KBM-7 (cell line): ENCODE measurements around the gene FAM50A.

Source experiments
- DNase-seq: peaks from one replicate; pipeline ENCODE4 v3.0.0-alpha.2; 2015
- in situ Hi-C: fragments of 300-500 bp; cut with MboI; formaldehyde crosslinking; loops from 2 replicates; pipeline ENCODE4 v1.14.3; 2020; ENCODE audit warnings: low sequenced_read_pairs, low pct_unique_long_range_greater_than_20kb, mixed read lengths

Gene FAM50A

DNA sequence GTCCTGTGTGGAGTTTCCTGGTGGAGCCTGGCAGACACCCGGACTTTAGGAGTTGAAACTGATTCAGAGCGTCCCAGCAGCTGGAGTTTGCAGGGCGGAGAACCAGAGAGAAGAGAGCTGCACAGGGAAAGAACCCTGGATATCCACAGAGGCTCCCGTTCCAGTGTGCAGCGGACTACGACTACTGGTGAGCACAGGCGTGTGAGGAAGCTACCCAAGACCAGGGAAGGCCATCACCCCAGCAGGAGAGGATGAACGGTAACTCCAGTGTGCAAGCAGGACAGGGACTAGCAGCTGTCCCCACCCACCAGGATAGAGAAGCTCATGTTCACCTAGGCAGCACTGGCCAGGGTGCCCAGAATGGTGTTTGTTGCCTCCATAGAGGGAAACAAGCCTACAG, 32.9 kb downstream of the FAM50A start:
- in situ Hi-C loops = no loop called here
- DNase-seq = no peak

DNA sequence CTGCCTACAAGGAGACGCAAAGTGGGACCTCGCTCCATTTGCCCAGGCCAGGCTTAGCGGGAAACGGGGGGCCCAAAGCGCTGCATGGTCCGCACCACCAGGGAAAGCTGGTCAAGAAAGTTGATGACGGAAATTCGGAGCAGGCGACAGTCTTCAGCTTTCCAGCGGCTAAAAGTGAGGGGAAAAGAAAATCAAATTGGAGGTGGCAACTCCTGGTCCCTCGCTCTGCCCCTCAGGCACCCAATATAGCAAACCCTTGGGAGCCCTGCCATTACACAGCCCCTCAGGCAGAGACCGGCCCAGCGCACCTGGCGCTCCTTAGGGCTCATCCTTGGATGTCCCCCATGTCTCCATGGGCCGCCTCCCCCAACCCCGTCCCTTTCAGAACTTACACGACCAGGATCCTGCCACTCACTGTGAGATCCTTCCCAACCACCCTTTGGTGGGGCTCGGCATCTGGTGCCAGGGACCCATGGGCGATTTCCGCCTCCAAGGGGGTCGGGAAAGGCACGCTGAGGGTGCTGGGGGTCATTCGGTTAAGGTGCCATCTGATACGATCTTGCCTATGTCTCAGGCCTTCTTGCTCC, 34.0 kb downstream of the FAM50A start:
- in situ Hi-C loops = no loop called here
- DNase-seq = no peak

- in situ Hi-C loops = no loop called here
These were observed 35.0 kb downstream of the FAM50A start, which contains the start of gene LAGE3 for GRCh38 chrX:154478728-154479622. Gene LAGE3 (minus strand): TSS chrX:154479281. CDS start chrX:154478915, 366 bp downstream.

GRCh38 chrX:154481195-154481594, 37.3 kb downstream of the FAM50A start:
- no peak for DNase-seq
- in situ Hi-C loops = no loop called here

More at GRCh38 chrX:154478728-154479622, 35.0 kb downstream of the FAM50A start, which contains the start of gene LAGE3:
- peak; percentile 97 for DNase-seq

DNA sequence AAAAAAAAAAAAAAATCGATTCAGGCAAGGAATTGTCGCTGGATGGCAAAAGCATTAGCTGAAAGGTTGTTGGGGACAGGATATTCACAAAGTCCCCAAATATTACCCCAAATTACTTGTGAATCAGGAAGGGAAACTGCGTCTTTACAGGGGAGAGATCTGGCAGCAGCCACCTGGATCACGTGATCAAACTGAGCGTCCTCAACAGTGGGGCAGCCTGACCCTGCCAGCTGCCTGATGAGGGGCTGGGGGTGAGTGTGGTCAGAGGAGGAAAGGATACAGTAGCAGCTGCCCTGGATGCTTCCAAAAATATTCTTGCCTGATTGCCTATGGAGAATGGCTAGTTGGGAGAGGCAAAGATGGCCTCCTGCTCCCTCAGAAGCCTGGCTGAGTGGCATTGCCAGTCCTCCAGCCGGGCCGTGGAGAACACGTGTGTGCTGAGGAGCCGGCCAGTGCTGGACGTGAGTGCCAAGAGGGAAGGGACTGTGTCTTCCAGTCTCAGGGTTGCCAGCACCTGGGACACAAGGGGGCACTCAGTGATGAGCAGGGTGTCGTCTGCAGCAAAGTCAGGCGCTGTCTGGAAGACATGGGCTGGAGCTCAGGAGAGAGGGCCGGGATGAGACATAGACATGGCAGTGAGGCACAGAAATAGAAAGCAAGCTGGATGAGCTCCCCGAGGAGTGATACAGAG, 38.1 kb downstream of the FAM50A start:
- DNase-seq = no peak
- in situ Hi-C loops = no loop called here

DNA sequence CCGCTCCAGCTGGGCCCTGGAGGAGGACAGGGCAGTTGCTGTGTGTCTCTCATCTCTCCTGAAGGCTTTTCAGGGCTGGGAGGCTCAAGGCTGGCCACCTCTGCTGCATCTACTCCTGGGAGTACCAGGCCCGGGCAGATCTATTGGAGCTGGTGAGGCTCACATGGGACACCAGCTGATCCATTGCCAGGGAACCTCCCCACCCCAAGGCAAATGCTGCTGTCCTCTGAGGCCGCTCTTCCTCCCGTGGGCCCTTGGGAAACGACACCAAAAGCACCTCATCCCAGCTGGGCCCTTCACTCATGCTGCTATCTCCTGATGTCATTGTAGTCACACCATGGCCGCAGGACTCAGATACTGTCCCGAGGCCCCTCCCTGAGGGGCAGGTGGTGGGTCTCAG, 38.8 kb downstream of the FAM50A start:
- DNase-seq = no peak
- in situ Hi-C loops = no loop called here

DNA sequence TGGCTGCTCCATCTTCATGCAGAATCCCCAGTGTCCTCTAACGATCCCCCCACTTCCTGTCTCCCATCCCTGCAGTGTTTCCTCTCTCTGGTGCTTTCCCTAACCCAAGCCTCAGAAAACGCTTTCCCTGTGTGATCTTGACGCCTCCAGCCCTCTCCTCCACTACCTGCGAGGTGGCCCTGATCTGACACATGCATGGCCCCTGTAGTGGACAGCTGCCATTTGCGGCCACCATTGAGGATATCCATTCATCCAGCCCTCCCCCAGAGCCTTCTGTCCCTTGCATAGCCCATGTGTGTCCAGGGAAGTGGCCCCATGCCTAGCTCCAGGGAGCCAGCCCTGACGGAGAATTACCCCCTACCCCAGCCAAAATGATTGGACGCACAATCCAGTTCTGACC, 39.4 kb downstream of the FAM50A start:
- no peak for DNase-seq

DNA sequence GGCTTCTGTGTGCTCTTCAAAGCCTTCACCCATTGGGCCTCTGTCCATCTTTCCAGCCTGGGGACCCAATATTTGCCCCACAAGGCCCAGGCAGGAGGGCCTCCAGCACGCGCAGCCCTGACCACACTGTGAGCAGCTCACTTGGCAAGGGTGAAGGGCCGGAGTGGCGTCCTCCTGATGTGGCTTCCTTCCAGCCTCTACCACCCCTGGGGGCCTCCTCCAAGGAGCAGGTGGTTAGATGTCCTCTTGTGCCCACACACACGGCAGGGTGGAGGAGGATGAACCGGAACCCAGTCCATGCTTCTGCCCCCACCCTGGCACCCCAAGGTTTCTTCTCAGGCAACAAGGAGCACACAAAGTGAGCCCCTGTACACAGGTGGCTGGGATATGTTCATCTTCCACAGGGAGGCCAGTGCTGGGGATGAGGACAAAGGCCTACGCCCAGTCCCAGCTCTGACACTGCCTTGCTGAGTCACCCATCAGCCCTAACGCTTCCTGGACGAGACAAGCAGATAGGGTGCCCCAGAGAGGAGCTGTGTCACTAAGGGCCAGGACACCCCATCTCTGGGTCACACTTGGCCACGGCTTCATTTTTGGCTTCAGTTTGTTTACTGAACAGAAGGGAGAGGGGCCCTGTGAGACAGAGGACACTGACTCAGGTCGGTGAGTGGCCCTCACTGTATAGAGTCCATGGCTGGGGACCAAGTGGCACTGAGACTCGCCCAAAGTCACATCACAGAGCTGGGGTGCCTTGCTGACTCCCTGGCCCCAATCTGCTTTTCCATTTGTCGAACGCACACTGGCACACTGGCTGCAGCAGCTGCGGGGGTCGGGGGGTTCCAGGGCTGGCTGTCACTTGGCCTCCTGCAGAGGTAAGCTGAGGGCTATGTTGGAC, 40.6 kb downstream of the FAM50A start:
- in situ Hi-C loops = no loop called here
- no peak for DNase-seq

More for the DNA sequence above, 39.4 kb downstream of the FAM50A start:
- in situ Hi-C loops = no loop called here

GRCh38 chrX:154485150-154486051, 41.5 kb downstream of the FAM50A start:
- in situ Hi-C loops = no loop called here
- no peak for DNase-seq

DNA sequence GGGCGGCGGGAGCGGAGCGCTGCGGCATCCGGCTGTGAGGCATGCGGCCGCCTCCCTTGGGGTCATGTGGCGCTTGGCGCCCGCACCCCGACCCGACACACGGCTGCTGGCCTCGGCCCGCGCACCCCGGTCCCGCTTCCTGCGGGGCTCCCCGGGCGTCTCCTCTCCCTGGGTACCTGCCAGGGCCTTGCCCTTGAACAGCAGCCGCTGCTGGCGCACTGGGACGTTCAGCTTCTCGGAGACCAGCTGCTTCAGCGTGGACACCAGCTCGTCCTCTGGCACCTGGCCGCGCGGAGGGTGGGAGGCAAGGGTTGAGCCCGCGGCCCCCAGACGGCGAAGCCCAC, 42.1 kb downstream of the FAM50A start:
- in situ Hi-C loops = no loop called here
- DNase-seq = peak; percentile 37

- in situ Hi-C loops = no loop called here
- DNase-seq = peak; percentile 79
These were observed 42.7 kb downstream of the FAM50A start, which contains the start of gene UBL4A for GRCh38 chrX:154486396-154487207. Gene UBL4A (minus strand): TSS chrX:154486615. CDS start chrX:154486584, 31 bp downstream.

DNA sequence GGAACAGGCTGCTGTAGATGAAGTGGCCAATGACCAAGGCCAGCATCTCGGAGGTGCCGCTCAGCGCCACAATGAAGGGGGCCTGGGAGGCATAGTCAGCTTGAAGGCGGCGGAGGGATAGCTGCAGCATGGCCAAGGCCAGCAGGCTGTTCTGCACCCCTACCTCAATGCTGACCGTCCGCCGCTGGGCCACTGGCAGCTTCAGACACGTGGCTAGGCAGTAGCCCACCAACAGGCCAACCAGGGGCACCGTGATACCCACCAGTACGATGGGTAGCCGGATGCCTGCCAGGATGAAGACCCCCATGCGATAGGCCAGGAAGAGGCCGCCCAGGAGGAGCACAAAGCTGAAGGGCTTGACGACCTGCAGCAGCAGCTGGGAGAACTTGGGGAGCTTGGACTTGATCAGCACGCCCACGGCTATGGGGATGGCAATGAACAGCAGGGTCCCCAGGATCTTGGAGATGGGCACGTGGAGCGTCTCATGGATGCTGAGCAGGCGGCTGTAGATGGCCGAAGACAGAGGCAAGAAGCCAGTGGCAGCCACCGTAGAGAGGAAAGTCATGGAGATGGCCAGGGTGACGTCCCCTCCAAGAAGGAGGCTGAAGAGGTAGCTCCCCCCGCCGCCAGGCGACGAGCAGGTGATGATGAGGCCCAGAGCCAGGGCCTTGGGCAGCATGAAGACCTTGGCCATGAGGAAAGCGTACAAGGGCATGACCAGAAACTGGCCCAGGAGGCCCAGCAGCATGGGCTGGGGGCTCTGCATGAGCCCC, 43.8 kb downstream of the FAM50A start:
- DNase-seq = no peak
- in situ Hi-C loops = no loop called here

DNA sequence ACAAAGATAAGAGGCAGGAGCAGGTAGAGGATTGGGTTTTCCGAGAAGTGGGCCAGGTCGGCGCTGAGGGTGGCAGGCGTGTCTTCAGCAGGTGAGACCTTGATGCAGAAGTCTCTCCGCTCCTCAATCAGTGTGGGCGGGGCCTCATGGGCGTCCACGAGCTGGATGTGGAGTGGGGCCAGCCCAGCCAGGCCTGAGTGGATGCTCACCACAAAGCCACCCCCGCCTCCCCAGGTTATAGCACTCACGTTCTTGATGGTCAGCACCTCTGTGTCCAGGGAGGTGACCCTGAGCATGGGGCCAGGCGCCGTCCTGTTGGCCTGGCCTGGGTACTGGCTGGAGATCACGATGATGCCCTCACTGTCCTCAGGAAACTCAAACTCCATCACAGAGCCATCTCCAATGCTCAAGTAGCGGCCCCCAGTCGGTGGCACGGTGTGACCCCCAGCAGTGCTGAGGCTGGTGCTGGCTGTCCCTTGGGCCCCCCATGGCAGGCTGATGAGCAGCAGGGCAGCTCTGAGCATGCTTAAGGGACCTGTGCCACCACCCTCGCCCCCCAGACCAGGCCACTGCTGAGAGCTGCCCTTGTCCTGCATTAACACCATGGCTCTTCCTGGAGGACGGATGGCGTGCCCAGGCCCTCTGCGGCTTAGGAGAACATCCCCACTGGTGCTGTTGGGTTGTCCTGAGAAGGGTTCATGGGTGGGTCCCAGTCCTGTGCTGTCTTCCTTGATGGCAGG, 44.6 kb downstream of the FAM50A start:
- DNase-seq = no peak
- in situ Hi-C loops = no loop called here

- in situ Hi-C loops = no loop called here
- no peak for DNase-seq
These were observed 45.2 kb downstream of the FAM50A start for GRCh38 chrX:154489182-154489581.

DNA sequence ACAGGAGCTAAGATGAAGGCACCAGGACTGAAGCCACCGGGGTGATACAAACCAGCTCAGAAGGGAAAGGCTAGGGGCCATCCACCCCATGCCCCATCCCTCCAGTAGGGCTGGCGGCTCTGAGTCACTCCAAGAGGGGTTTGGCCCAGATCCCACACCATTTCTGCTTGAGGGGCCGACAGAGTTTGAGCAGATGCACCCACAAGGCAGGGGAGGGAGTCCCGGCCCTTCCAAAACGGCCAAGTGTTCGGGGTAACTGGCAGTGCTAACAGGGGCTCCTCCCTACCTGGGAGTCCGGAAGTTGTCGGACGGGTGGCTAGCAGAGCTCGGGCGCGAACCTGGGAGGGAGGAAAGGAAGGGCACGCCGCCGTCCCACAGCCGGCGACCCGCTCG, 46.1 kb downstream of the FAM50A start:
- DNase-seq = peak; percentile 43
- in situ Hi-C loops = no loop called here
